ENCODE results near the gene VSTM5. TPM values are rescaled to one million over a fixed set of nuclear protein-coding genes. Genes with fewer than 3 reads are reported as not detected.

The VSTM5 gene
- total RNA-seq, 1 experiment from 2014 or later: 0.35 TPM

DNA sequence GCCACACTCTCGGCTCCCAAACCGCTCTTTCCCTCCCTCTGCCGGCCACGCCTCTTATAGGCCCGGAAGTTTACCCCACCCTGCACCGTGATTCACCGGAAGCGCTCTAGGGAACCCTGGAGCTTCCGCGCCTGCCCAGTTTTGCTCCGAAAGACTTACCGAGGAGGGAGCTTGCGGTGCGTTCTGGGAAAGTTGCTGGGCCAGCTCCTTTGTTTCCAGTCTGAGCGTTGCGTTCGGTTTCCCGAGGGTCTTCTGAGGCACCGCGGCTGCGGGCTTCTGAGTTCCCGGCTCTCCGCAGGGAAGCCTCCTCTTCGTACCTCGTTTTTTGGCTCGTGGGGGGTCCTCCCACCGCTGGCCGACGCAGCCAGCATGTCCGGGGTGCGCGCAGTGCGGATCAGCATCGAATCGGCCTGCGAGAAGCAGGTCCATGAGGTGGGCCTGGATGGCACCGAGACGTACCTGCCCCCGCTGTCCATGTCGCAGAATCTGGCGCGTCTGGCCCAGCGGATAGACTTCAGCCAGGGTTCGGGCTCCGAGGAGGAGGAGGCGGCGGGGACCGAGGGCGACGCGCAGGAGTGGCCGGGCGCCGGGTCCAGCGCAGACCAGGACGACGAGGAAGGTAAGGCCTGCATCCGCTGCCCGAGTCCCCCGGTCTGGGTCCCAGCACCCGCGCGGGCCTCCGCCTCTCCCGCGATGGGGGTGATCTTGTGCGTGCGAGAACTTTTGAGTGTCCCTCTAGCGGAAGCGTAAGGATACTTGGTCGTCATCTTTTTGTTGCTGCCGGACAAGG lies 66.1 kb downstream of the VSTM5 start, which contains the start of gene MED17 (continued):
- TF ChIP-seq, protein P1, sequence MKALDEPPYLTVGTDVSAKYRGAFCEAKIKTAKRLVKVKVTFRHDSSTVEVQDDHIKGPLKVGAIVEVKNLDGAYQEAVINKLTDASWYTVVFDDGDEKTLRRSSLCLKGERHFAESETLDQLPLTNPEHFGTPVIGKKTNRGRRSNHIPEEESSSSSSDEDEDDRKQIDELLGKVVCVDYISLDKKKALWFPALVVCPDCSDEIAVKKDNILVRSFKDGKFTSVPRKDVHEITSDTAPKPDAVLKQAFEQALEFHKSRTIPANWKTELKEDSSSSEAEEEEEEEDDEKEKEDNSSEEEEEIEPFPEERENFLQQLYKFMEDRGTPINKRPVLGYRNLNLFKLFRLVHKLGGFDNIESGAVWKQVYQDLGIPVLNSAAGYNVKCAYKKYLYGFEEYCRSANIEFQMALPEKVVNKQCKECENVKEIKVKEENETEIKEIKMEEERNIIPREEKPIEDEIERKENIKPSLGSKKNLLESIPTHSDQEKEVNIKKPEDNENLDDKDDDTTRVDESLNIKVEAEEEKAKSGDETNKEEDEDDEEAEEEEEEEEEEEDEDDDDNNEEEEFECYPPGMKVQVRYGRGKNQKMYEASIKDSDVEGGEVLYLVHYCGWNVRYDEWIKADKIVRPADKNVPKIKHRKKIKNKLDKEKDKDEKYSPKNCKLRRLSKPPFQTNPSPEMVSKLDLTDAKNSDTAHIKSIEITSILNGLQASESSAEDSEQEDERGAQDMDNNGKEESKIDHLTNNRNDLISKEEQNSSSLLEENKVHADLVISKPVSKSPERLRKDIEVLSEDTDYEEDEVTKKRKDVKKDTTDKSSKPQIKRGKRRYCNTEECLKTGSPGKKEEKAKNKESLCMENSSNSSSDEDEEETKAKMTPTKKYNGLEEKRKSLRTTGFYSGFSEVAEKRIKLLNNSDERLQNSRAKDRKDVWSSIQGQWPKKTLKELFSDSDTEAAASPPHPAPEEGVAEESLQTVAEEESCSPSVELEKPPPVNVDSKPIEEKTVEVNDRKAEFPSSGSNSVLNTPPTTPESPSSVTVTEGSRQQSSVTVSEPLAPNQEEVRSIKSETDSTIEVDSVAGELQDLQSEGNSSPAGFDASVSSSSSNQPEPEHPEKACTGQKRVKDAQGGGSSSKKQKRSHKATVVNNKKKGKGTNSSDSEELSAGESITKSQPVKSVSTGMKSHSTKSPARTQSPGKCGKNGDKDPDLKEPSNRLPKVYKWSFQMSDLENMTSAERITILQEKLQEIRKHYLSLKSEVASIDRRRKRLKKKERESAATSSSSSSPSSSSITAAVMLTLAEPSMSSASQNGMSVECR (CRISPR knock-in tag; IDR thresholded peaks at IDR 0.05; ENCODE audit: borderline replicate concordance): no peak; the same call in 1 of the 2 replicates
- TF ChIP-seq ELF4 (CRISPR knock-in tag; IDR thresholded peaks at IDR 0.05; ENCODE audit: low read depth) (no peak), ATF1 (CRISPR knock-in tag; IDR thresholded peaks at IDR 0.05) (peak; percentile 74; the same call in 1 of the 2 replicates), NFYB (CRISPR knock-in tag; conservative IDR thresholded peaks at IDR 0.05; ENCODE audit: low read depth) (no peak), ZNF416 (CRISPR knock-in tag; IDR thresholded peaks at IDR 0.05) (no peak), ZNF396 (CRISPR knock-in tag; IDR thresholded peaks at IDR 0.05; ENCODE audit: borderline replicate concordance) (no peak), ETV6 (CRISPR knock-in tag; IDR thresholded peaks at IDR 0.05) (peak; percentile 27; the same call in 1 of the 2 replicates)
- TF ChIP-seq, protein P2, sequence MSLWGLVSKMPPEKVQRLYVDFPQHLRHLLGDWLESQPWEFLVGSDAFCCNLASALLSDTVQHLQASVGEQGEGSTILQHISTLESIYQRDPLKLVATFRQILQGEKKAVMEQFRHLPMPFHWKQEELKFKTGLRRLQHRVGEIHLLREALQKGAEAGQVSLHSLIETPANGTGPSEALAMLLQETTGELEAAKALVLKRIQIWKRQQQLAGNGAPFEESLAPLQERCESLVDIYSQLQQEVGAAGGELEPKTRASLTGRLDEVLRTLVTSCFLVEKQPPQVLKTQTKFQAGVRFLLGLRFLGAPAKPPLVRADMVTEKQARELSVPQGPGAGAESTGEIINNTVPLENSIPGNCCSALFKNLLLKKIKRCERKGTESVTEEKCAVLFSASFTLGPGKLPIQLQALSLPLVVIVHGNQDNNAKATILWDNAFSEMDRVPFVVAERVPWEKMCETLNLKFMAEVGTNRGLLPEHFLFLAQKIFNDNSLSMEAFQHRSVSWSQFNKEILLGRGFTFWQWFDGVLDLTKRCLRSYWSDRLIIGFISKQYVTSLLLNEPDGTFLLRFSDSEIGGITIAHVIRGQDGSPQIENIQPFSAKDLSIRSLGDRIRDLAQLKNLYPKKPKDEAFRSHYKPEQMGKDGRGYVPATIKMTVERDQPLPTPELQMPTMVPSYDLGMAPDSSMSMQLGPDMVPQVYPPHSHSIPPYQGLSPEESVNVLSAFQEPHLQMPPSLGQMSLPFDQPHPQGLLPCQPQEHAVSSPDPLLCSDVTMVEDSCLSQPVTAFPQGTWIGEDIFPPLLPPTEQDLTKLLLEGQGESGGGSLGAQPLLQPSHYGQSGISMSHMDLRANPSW (CRISPR knock-in tag; conservative IDR thresholded peaks at IDR 0.05; ENCODE audit: low read depth): no peak
- TF ChIP-seq, protein P3, sequence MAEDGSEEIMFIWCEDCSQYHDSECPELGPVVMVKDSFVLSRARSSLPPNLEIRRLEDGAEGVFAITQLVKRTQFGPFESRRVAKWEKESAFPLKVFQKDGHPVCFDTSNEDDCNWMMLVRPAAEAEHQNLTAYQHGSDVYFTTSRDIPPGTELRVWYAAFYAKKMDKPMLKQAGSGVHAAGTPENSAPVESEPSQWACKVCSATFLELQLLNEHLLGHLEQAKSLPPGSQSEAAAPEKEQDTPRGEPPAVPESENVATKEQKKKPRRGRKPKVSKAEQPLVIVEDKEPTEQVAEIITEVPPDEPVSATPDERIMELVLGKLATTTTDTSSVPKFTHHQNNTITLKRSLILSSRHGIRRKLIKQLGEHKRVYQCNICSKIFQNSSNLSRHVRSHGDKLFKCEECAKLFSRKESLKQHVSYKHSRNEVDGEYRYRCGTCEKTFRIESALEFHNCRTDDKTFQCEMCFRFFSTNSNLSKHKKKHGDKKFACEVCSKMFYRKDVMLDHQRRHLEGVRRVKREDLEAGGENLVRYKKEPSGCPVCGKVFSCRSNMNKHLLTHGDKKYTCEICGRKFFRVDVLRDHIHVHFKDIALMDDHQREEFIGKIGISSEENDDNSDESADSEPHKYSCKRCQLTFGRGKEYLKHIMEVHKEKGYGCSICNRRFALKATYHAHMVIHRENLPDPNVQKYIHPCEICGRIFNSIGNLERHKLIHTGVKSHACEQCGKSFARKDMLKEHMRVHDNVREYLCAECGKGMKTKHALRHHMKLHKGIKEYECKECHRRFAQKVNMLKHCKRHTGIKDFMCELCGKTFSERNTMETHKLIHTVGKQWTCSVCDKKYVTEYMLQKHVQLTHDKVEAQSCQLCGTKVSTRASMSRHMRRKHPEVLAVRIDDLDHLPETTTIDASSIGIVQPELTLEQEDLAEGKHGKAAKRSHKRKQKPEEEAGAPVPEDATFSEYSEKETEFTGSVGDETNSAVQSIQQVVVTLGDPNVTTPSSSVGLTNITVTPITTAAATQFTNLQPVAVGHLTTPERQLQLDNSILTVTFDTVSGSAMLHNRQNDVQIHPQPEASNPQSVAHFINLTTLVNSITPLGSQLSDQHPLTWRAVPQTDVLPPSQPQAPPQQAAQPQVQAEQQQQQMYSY (CRISPR knock-in tag; IDR thresholded peaks at IDR 0.05): peak; percentile 39; the same call in 1 of the 2 replicates
- TF ChIP-seq, protein P4, sequence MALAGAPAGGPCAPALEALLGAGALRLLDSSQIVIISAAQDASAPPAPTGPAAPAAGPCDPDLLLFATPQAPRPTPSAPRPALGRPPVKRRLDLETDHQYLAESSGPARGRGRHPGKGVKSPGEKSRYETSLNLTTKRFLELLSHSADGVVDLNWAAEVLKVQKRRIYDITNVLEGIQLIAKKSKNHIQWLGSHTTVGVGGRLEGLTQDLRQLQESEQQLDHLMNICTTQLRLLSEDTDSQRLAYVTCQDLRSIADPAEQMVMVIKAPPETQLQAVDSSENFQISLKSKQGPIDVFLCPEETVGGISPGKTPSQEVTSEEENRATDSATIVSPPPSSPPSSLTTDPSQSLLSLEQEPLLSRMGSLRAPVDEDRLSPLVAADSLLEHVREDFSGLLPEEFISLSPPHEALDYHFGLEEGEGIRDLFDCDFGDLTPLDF (CRISPR knock-in tag; IDR thresholded peaks at IDR 0.05): peak; percentile 82; the same call in 1 of the 2 replicates
- TF ChIP-seq, protein P5, sequence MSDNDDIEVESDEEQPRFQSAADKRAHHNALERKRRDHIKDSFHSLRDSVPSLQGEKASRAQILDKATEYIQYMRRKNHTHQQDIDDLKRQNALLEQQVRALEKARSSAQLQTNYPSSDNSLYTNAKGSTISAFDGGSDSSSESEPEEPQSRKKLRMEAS (CRISPR knock-in tag; IDR thresholded peaks at IDR 0.05): peak; percentile 74; the same call in 1 of the 2 replicates
- TF ChIP-seq, protein P6, sequence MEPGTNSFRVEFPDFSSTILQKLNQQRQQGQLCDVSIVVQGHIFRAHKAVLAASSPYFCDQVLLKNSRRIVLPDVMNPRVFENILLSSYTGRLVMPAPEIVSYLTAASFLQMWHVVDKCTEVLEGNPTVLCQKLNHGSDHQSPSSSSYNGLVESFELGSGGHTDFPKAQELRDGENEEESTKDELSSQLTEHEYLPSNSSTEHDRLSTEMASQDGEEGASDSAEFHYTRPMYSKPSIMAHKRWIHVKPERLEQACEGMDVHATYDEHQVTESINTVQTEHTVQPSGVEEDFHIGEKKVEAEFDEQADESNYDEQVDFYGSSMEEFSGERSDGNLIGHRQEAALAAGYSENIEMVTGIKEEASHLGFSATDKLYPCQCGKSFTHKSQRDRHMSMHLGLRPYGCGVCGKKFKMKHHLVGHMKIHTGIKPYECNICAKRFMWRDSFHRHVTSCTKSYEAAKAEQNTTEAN (CRISPR knock-in tag; IDR thresholded peaks at IDR 0.05): peak; percentile 23; the same call in 1 of the 2 replicates
- TF ChIP-seq, protein P7, sequence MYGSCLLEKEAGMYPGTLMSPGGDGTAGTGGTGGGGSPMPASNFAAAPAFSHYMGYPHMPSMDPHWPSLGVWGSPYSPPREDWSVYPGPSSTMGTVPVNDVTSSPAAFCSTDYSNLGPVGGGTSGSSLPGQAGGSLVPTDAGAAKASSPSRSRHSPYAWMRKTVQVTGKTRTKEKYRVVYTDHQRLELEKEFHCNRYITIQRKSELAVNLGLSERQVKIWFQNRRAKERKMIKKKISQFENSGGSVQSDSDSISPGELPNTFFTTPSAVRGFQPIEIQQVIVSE (CRISPR knock-in tag; IDR thresholded peaks at IDR 0.05; ENCODE audit: borderline replicate concordance): no peak
- TF ChIP-seq, protein P8, sequence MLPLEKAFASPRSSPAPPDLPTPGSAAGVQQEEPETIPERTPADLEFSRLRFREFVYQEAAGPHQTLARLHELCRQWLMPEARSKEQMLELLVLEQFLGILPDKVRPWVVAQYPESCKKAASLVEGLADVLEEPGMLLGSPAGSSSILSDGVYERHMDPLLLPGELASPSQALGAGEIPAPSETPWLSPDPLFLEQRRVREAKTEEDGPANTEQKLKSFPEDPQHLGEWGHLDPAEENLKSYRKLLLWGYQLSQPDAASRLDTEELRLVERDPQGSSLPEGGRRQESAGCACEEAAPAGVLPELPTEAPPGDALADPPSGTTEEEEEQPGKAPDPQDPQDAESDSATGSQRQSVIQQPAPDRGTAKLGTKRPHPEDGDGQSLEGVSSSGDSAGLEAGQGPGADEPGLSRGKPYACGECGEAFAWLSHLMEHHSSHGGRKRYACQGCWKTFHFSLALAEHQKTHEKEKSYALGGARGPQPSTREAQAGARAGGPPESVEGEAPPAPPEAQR (CRISPR knock-in tag; IDR thresholded peaks at IDR 0.05): no peak
- TF ChIP-seq, protein P9, sequence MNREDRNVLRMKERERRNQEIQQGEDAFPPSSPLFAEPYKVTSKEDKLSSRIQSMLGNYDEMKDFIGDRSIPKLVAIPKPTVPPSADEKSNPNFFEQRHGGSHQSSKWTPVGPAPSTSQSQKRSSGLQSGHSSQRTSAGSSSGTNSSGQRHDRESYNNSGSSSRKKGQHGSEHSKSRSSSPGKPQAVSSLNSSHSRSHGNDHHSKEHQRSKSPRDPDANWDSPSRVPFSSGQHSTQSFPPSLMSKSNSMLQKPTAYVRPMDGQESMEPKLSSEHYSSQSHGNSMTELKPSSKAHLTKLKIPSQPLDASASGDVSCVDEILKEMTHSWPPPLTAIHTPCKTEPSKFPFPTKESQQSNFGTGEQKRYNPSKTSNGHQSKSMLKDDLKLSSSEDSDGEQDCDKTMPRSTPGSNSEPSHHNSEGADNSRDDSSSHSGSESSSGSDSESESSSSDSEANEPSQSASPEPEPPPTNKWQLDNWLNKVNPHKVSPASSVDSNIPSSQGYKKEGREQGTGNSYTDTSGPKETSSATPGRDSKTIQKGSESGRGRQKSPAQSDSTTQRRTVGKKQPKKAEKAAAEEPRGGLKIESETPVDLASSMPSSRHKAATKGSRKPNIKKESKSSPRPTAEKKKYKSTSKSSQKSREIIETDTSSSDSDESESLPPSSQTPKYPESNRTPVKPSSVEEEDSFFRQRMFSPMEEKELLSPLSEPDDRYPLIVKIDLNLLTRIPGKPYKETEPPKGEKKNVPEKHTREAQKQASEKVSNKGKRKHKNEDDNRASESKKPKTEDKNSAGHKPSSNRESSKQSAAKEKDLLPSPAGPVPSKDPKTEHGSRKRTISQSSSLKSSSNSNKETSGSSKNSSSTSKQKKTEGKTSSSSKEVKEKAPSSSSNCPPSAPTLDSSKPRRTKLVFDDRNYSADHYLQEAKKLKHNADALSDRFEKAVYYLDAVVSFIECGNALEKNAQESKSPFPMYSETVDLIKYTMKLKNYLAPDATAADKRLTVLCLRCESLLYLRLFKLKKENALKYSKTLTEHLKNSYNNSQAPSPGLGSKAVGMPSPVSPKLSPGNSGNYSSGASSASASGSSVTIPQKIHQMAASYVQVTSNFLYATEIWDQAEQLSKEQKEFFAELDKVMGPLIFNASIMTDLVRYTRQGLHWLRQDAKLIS (CRISPR knock-in tag; IDR thresholded peaks at IDR 0.05; ENCODE audit: borderline replicate concordance): 0 out of 2 replicates have a peak, but pooled peaks have one; percentile 24

Data from WTC11 (cell line).